Stimulated activated CD8-positive, alpha-beta memory T cell treated with anti-CD3 and anti-CD28 coated beads, Interleukin-7, amount 100 ng/mL, for 24 hours (primary cell): Measurements from ENCODE around the gene PDE9A.
"Not testable (repeated sequence)": the region's sequence is repeated elsewhere in the genome, so short reads cannot be mapped to it uniquely, and the experiment has no call there.

Experiments used
- DNase-seq: peaks from one replicate; pipeline ENCODE4 v3.0.0-alpha.2; 2020; ENCODE audit warnings: low read depth

Gene PDE9A

GRCh38 chr21:42715427-42715826 is 62.0 kb downstream of the PDE9A start:
- not testable (repeated sequence) for DNase-seq

GRCh38 chr21:42716074-42716473 is 62.7 kb downstream of the PDE9A start:
- DNase-seq = no peak

- DNase-seq = not testable (repeated sequence)
These were observed 67.1 kb downstream of the PDE9A start for GRCh38 chr21:42720484-42720883.

- DNase-seq = no peak
These were observed 68.0 kb downstream of the PDE9A start for GRCh38 chr21:42721341-42721824.

GRCh38 chr21:42722153-42722552 is 68.7 kb downstream of the PDE9A start:
- DNase-seq = no peak

GRCh38 chr21:42722808-42723473 is 69.5 kb downstream of the PDE9A start:
- DNase-seq = no peak

- DNase-seq = no peak
These were observed 71.0 kb downstream of the PDE9A start for GRCh38 chr21:42724226-42724920.

- DNase-seq = no peak
These were observed 72.1 kb downstream of the PDE9A start for GRCh38 chr21:42725416-42725930.

- no peak for DNase-seq
These were observed 78.0 kb downstream of the PDE9A start for GRCh38 chr21:42731264-42732032.

- DNase-seq = no peak
These were observed 78.6 kb downstream of the PDE9A start for GRCh38 chr21:42732033-42732410.

- DNase-seq = no peak
These were observed 79.7 kb downstream of the PDE9A start for GRCh38 chr21:42733037-42733627.

GRCh38 chr21:42733874-42734273 is 80.5 kb downstream of the PDE9A start:
- DNase-seq = no peak

GRCh38 chr21:42734323-42734971 is 81.0 kb downstream of the PDE9A start:
- DNase-seq = no peak

- no peak for DNase-seq
These were observed 81.6 kb downstream of the PDE9A start for GRCh38 chr21:42735061-42735460.

- no peak for DNase-seq
These were observed 82.5 kb downstream of the PDE9A start for GRCh38 chr21:42735944-42736343.

- DNase-seq = no peak
These were observed 83.4 kb downstream of the PDE9A start for GRCh38 chr21:42736646-42737350.

GRCh38 chr21:42737951-42738590 is 84.7 kb downstream of the PDE9A start:
- DNase-seq = no peak

GRCh38 chr21:42739061-42739931 is 85.9 kb downstream of the PDE9A start:
- DNase-seq = no peak

GRCh38 chr21:42740405-42740909 is 87.0 kb downstream of the PDE9A start:
- DNase-seq = no peak
